H1 (cell line): ENCODE measurements around the gene GSE1. TPM values are rescaled to one million over a fixed set of nuclear protein-coding genes. Genes with fewer than 3 reads are reported as not detected.

Experiments
- CTCF ChIA-PET: fragments of 300-600 bp; sonication (Branson Sonifier 250); formaldehyde crosslinking; loops from one replicate; lab custom pipeline; 2021; ENCODE audit not compliant: partially characterized antibody; lab: Charles Lee
- POLR2A ChIA-PET: fragments of 300-600 bp; sonication (Branson Sonifier 250); formaldehyde crosslinking; loops from one replicate; lab custom pipeline; 2021; ENCODE audit warnings: inconsistent platforms; ENCODE audit not compliant: partially characterized antibody; lab: Charles Lee
- DNase-seq, 2 experiments: peaks; one replicate each; pipeline versions ENCODE4 v3.0.0 to v3.0.0-alpha.2; 2010 to 2022; ENCODE audit warnings: low spot score in 2 of 2, low read depth in 1 of 2, mixed read lengths in 1 of 2
- FAIRE-seq: peaks from 2 replicates; lab custom pipeline; 2011; peaks lifted over from hg19 to GRCh38; lab: Jason Lieb, UNC
- H2AFZ ChIP-seq: 2 replicates; pipeline ENCODE4 v1.8.1; 2012; ENCODE audit warnings: low read length, inconsistent platforms
- H2AK5ac ChIP-seq: 2 replicates; pipeline ENCODE4 v1.6.1; 2013; ENCODE audit warnings: low read depth, low read length
- H2BK120ac ChIP-seq: replicated peaks from 2 replicates; pipeline ENCODE3; 2013; ENCODE audit warnings: low read depth, low read length, inconsistent platforms
- H2BK12ac ChIP-seq: 2 replicates; pipeline ENCODE4 v1.6.1; 2013; ENCODE audit warnings: low read depth, low read length
- H2BK15ac ChIP-seq: 2 replicates; pipeline ENCODE4 v1.6.1; 2013; ENCODE audit warnings: low read length
- H2BK20ac ChIP-seq: 2 replicates; pipeline ENCODE4 v1.6.1; 2013; ENCODE audit warnings: low read length
- H2BK5ac ChIP-seq: 2 replicates; pipeline ENCODE4 v1.6.1; 2013; ENCODE audit warnings: low read depth, low read length
- H3K14ac ChIP-seq: 2 replicates; pipeline ENCODE4 v1.6.1; 2013; ENCODE audit warnings: inconsistent platforms; ENCODE audit not compliant: insufficient read length
- H3K18ac ChIP-seq: 2 replicates; pipeline ENCODE4 v1.6.1; 2013; ENCODE audit warnings: low read length; ENCODE audit errors: extremely low read depth
- H3K23ac ChIP-seq: 2 replicates; pipeline ENCODE4 v1.6.1; 2013; ENCODE audit warnings: inconsistent platforms; ENCODE audit not compliant: insufficient read length
- H3K23me2 ChIP-seq: 2 replicates; pipeline ENCODE4 v1.6.1; 2013; ENCODE audit warnings: low read depth, low read length
- H3K27ac ChIP-seq: 2 replicates; pipeline ENCODE4 v1.6.1; 2011; ENCODE audit warnings: low read depth, low read length, inconsistent platforms
- H3K27me3 ChIP-seq, 4 experiments: replicated peaks in 1 of 4; 1 replicate in 1 of 4; 2 replicates in 3 of 4; pipeline versions ENCODE4 v1.6.1 to v1.8.1; 2011 to 2013; ENCODE audit warnings: low read length in 3 of 4, mild to moderate bottlenecking in 3 of 4, inconsistent platforms in 2 of 4, mixed read lengths in 2 of 4, moderate library complexity in 1 of 4; ENCODE audit not compliant: control insufficient read depth in 3 of 4, insufficient read depth in 3 of 4; ENCODE audit errors: extremely low read depth in 1 of 4
- H3K36me3 ChIP-seq, 4 experiments: 2 replicates each; pipeline versions ENCODE4 v1.6.1 to v1.8.1; 2011 to 2013; ENCODE audit warnings: mild to moderate bottlenecking in 4 of 4, low read length in 3 of 4, moderate library complexity in 2 of 4, control low read depth in 1 of 4, inconsistent platforms in 1 of 4; ENCODE audit not compliant: insufficient read depth in 4 of 4, control insufficient read depth in 2 of 4
- H3K4ac ChIP-seq: replicated peaks from 2 replicates; pipeline ENCODE3; 2013; ENCODE audit warnings: low read length, low read depth, mixed read lengths, inconsistent platforms; ENCODE audit not compliant: insufficient read length
- H3K4me1 ChIP-seq, 4 experiments: replicated peaks in 1 of 4; 1 replicate in 1 of 4; 2 replicates in 3 of 4; pipeline versions ENCODE4 v1.6.1 to v1.8.1; 2011 to 2013; ENCODE audit warnings: low read length in 3 of 4, inconsistent platforms in 2 of 4, mixed read lengths in 1 of 4; ENCODE audit not compliant: insufficient read depth in 4 of 4, control insufficient read depth in 3 of 4
- H3K4me2 ChIP-seq, 2 experiments: 2 replicates each; pipeline versions ENCODE4 v1.6.1 to v1.8.1; 2011 to 2013; ENCODE audit warnings: low read depth in 2 of 2, low read length in 2 of 2, control low read depth in 1 of 2, inconsistent platforms in 1 of 2, mild to moderate bottlenecking in 1 of 2; ENCODE audit not compliant: insufficient read depth in 1 of 2
- H3K4me3 ChIP-seq, 4 experiments: fragments of 200-600, 300-600 bp in 1 of 4; sonication (generic), shearing (Covaris generic), sonication (Bioruptor Twin) in 1 of 4; 2 replicates each; pipeline versions ENCODE4 v1.5.1 to v1.8.1; 2011 to 2016; ENCODE audit warnings: low read length in 4 of 4, low read depth in 3 of 4, control low read depth in 2 of 4, inconsistent platforms in 2 of 4, mild to moderate bottlenecking in 2 of 4, mixed read lengths in 1 of 4, moderate library complexity in 1 of 4; ENCODE audit not compliant: insufficient read depth in 2 of 4; ENCODE audit errors: extremely low read depth in 1 of 4
- H3K56ac ChIP-seq: replicated peaks from 2 replicates; pipeline ENCODE3; 2013; ENCODE audit warnings: low read depth, mild to moderate bottlenecking, mixed read lengths, low read length, inconsistent platforms; ENCODE audit not compliant: insufficient read length
- H3K79me1 ChIP-seq: 2 replicates; pipeline ENCODE4 v1.6.1; 2013; ENCODE audit warnings: low read depth, low read length, control low read depth
- H3K79me2 ChIP-seq, 2 experiments: 2 replicates each; pipeline versions ENCODE4 v1.6.1 to v1.8.1; 2012 to 2013; ENCODE audit warnings: low read length in 2 of 2, mild to moderate bottlenecking in 2 of 2, inconsistent platforms in 1 of 2; ENCODE audit not compliant: insufficient read depth in 2 of 2, control insufficient read depth in 1 of 2
- H3K9ac ChIP-seq, 4 experiments: replicated peaks in 1 of 4; 1 replicate in 1 of 4; 2 replicates in 3 of 4; pipeline versions ENCODE4 v1.6.1 to v1.8.1; 2011 to 2013; ENCODE audit warnings: low read depth in 3 of 4, low read length in 3 of 4, control low read depth in 2 of 4, mild to moderate bottlenecking in 2 of 4, moderate library complexity in 2 of 4, inconsistent platforms in 1 of 4; ENCODE audit errors: extremely low read depth in 1 of 4
- H3K9me3 ChIP-seq, 2 experiments: 2 replicates each; pipeline versions ENCODE4 v1.6.1 to v1.8.1; 2012 to 2013; ENCODE audit warnings: mild to moderate bottlenecking in 2 of 2, moderate library complexity in 2 of 2, control low read depth in 1 of 2, inconsistent platforms in 1 of 2, low read depth in 1 of 2, low read length in 1 of 2, mixed read lengths in 1 of 2; ENCODE audit not compliant: insufficient read depth in 2 of 2
- H4K20me1 ChIP-seq, 2 experiments: replicated peaks in 1 of 2; 2 replicates each; pipeline versions ENCODE3 to v1.8.1; 2011 to 2013; ENCODE audit warnings: inconsistent platforms in 2 of 2, low read length in 2 of 2, mild to moderate bottlenecking in 1 of 2; ENCODE audit not compliant: insufficient read depth in 2 of 2, control insufficient read depth in 1 of 2
- H4K5ac ChIP-seq: 2 replicates; pipeline ENCODE4 v1.6.1; 2013; ENCODE audit warnings: low read length, low read depth, mixed read lengths, inconsistent platforms; ENCODE audit not compliant: insufficient read length
- H4K8ac ChIP-seq: 2 replicates; pipeline ENCODE4 v1.8.0; 2013; ENCODE audit warnings: mild to moderate bottlenecking, moderate library complexity, low read length, inconsistent platforms; ENCODE audit not compliant: insufficient read depth; ENCODE audit errors: extremely low read depth
- H4K91ac ChIP-seq: replicated peaks from 2 replicates; pipeline ENCODE3; 2013; ENCODE audit warnings: low read length, mixed read lengths, inconsistent platforms; ENCODE audit not compliant: insufficient read length
- BACH1 ChIP-seq: IDR thresholded peaks from 2 replicates; pipeline ENCODE4 v1.6.1; 2012; ENCODE audit warnings: low read length, improper control_type of control experiment
- BRCA1 ChIP-seq: IDR thresholded peaks from 2 replicates; pipeline ENCODE4 v1.6.1; 2012; ENCODE audit warnings: low read depth, low read length, improper control_type of control experiment
- CHD2 ChIP-seq: IDR thresholded peaks from 2 replicates; pipeline ENCODE4 v1.6.1; 2012; ENCODE audit warnings: low read length, improper control_type of control experiment
- FOSL1 ChIP-seq: IDR thresholded peaks from 2 replicates; pipeline ENCODE4 v1.6.1; 2011; ENCODE audit warnings: mild to moderate bottlenecking, low read depth, low read length, moderate library complexity; ENCODE audit not compliant: insufficient read depth
- TAF7 ChIP-seq: optimal IDR thresholded peaks from 2 replicates; pipeline ENCODE3; 2011; ENCODE audit warnings: low read depth, mild to moderate bottlenecking, inconsistent platforms, low read length, moderate library complexity, borderline replicate concordance
- ZNF274 ChIP-seq: IDR thresholded peaks from 2 replicates; pipeline ENCODE4 v1.7.0; 2012; ENCODE audit warnings: low read length, borderline replicate concordance; ENCODE audit errors: extremely low read depth
- WGBS, 2 experiments: shearing (Covaris generic) in 1 of 2; methylation state at CpG; one replicate each; pipeline versions ENCODE4 v1.1.6 to v1.1.7; 2013 to 2015; ENCODE audit warnings: low lambda C conversion rate in 2 of 2, mixed read lengths in 2 of 2, inconsistent platforms in 1 of 2, low coverage in 1 of 2, missing lambda C conversion rate in 1 of 2; ENCODE audit not compliant: insufficient replicate concordance in 2 of 2, insufficient coverage in 1 of 2, insufficient read length in 1 of 2; ENCODE audit errors: extremely low coverage in 1 of 2, missing lambda C conversion rate in 1 of 2; 5-methylcytosine and 5-hydroxymethylcytosine counted together
- polyA plus RNA-seq, 7 experiments: library from polyadenylated mRNA; depleted of rRNA in 3 of 7; stranded (reverse) in 5 of 7; unstranded in 2 of 7; fragments of >200 nt in 5 of 7; fragments of 200-250 nt in 2 of 7; gene quantifications; 1 replicate in 5 of 7; 2 replicates in 1 of 7; 4 replicates in 1 of 7; pipeline versions ENCODE4 v1.2.1 to v1.2.3, GENCODE V29; 2011 to 2013; ENCODE audit warnings: missing spikeins in 2 of 7, mixed read lengths in 2 of 7
- total RNA-seq: library from RNA; stranded (reverse); fragmentation: NEBNext Ultra II Directional; extraction: Animal tissue kit (Norgen Biotek cat#: 25700); gene quantifications from 2 replicates; pipeline ENCODE4 v1.2.1, GENCODE V29; 2021

The GSE1 gene
- total and polyA plus RNA-seq, 2 of the 8 experiments (the other 6 are each of a cell fraction or from before 2014, with no cell fraction given), result 26.0 to 65.6 TPM

- H4K8ac ChIP-seq, result peak overlapping the region; percentile 17; the same call in 1 of the 2 replicates
- no peak overlapping the region for H2AFZ ChIP-seq
- H3K23ac ChIP-seq, result no peak overlapping the region
- H3K14ac ChIP-seq, result no peak overlapping the region
- H3K4me3 ChIP-seq, result no peak overlapping the region
- ChIA-PET POLR2A (interaction anchor here (0.6 to 5.2 kb wide), 6 partner anchors 10 to 22 kb away, joined by 3 to 28 read pairs (median 6); no protein-coding TSS in a partner anchor), CTCF (interaction anchor here (0.7 to 1.4 kb wide), 4 partner anchors 9 to 42 kb away, joined by 3 to 5 read pairs (median 4); no protein-coding TSS in a partner anchor)
- H4K91ac ChIP-seq, result no peak overlapping the region
- no peak for DNase-seq
- no peak overlapping the region; a peak in 1 of 4 replicates for H3K4me2 ChIP-seq
- H2BK20ac ChIP-seq, result no peak overlapping the region
- FAIRE-seq, result no peak
- H3K4me1 ChIP-seq, result peaks cover 12 to 54% (median 45%) of the 10 kb centered on the region in 4 experiments
- H2BK15ac ChIP-seq, result peak overlapping the region; percentile 61; the same call in 1 of the 2 replicates
- no peak overlapping the region for H3K56ac ChIP-seq
- no peak overlapping the region for H3K27ac ChIP-seq
- H3K27me3 ChIP-seq, result peaks cover 0 to 12% (median 11%) of the 10 kb centered on the region in 4 experiments; a peak in 4 of 7 replicates
- H3K9me3 ChIP-seq, result peaks cover 0 to 6% of the 10 kb centered on the region in 2 experiments; a peak in 1 of 4 replicates
- no peak overlapping the region for H3K4ac ChIP-seq
- H3K36me3 ChIP-seq, result no peaks in the 10 kb centered on the region; a peak in 1 of 8 replicates
- no peak overlapping the region for H3K9ac ChIP-seq
- peak overlapping the region; percentile 90 for H3K18ac ChIP-seq
- no peak overlapping the region for H4K5ac ChIP-seq
- no peak overlapping the region for H2BK120ac ChIP-seq
- H3K79me1 ChIP-seq, result peaks cover 15% of the 10 kb centered on the region
- H2BK5ac ChIP-seq, result peak overlapping the region; percentile 91
- peak overlapping the region; percentile 75; the same call in 1 of the 2 replicates for H2BK12ac ChIP-seq
- peak overlapping the region; percentile 100 for H2AK5ac ChIP-seq
- H3K23me2 ChIP-seq, result peaks cover 11% of the 10 kb centered on the region
- peaks cover 3 to 12% of the 10 kb centered on the region in 2 experiments for H4K20me1 ChIP-seq
- H3K79me2 ChIP-seq, result peaks cover 6 to 39% of the 10 kb centered on the region in 2 experiments; a peak in 3 of 4 replicates
- 83% methylated on average over 20 of the region's 27 CpGs; no CpG with 5 or more reads in 1 of the 2 experiments for WGBS, 2 experiments
- TF ChIP-seq FOSL1 (no peak), TAF7 (no peak), ZNF274 (no peak), BRCA1 (no peak), CHD2 (no peak), BACH1 (no peak)
These were observed 24.3 kb upstream of the GSE1 start for GRCh38 chr16:85588562-85589503.
